ENCODE results near the gene ZNF277. TPM values are rescaled to one million over a fixed set of nuclear protein-coding genes. Genes with fewer than 3 reads are reported as not detected.

Gene ZNF277
- total RNA-seq, 1 experiment from 2014 or later = 23.3 TPM

DNA sequence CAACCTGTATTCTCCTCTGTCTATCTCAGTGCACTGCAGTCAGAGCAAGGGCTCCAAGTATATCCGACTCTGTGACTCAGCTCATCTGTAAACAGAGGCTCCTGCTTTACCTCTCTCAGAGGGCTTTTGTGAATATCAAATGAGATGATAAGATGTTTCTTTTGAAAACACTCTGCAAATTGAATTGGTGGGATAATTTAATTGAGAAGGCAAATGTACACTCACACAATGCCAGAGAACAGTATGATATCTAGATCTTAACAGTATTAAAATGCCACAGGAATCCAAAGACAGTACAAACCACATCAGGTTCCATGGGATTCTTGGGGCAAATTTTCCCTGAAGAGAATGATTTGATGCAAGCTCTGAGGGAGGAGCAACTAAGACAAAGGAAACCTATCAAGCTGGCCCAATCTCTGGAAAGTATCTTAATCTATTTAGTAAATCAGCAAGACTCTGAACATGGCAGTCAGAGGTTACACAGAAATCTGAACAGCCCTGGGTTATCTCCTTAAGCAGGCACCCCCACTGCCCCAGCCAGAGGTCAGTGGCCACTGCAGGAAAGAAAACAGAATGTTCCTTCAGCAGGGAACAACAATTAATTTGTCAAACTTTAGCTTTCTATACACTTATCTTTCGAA is 46.2 kb upstream of the ZNF277 start:
- no peaks in the 10 kb centered on the region for H4K20me1 ChIP-seq (ENCODE audit: insufficient read depth)
- H3K9me2 ChIP-seq (ENCODE audit: insufficient read depth) = 0 out of 2 replicates have a peak, but pooled peaks cover 2% of the 10 kb centered on the region
- H3K4me3 ChIP-seq = no peak overlapping the region
- no peaks in the 10 kb centered on the region for H3K27me3 ChIP-seq (ENCODE audit: insufficient read depth, low read depth)
- CTCF ChIA-PET = interaction anchor here (0.7 kb wide), 1 partner anchor 13 kb away, joined by 3 read pairs; no protein-coding TSS in a partner anchor
- no peaks in the 10 kb centered on the region for H3K36me3 ChIP-seq (ENCODE audit: low read depth)
- H3K79me2 ChIP-seq (ENCODE audit: low read depth) = no peaks in the 10 kb centered on the region
- H3K9me3 ChIP-seq (ENCODE audit: insufficient read depth, low read depth) = no peaks in the 10 kb centered on the region
- peaks cover 18% of the 10 kb centered on the region for H3K4me1 ChIP-seq (replicated peaks; ENCODE audit: insufficient read depth)
- no peak for DNase-seq
- no peak overlapping the region for H3K27ac ChIP-seq
- H3K4me2 ChIP-seq = no peak overlapping the region
- H2AFZ ChIP-seq = no peak overlapping the region
- no TSS peak for BruUV-seq (replicated peaks)
- POLR2A ChIA-PET (ENCODE audit: unreplicated experiment) = no interaction called here
- TF ChIP-seq, protein P1, sequence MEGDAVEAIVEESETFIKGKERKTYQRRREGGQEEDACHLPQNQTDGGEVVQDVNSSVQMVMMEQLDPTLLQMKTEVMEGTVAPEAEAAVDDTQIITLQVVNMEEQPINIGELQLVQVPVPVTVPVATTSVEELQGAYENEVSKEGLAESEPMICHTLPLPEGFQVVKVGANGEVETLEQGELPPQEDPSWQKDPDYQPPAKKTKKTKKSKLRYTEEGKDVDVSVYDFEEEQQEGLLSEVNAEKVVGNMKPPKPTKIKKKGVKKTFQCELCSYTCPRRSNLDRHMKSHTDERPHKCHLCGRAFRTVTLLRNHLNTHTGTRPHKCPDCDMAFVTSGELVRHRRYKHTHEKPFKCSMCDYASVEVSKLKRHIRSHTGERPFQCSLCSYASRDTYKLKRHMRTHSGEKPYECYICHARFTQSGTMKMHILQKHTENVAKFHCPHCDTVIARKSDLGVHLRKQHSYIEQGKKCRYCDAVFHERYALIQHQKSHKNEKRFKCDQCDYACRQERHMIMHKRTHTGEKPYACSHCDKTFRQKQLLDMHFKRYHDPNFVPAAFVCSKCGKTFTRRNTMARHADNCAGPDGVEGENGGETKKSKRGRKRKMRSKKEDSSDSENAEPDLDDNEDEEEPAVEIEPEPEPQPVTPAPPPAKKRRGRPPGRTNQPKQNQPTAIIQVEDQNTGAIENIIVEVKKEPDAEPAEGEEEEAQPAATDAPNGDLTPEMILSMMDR (conservative IDR thresholded peaks at IDR 0.05) = no peak
- TF ChIP-seq EZH2 (IDR thresholded peaks at IDR 0.05; ENCODE audit: low read depth) = no peak
- no peaks in the 10 kb centered on the region for H3F3A ChIP-seq (ENCODE audit: insufficient read depth, low read depth)
- intact Hi-C loops (cut with micrococcal nuclease; ENCODE audit: unreplicated experiment) = no loop called here

DNA sequence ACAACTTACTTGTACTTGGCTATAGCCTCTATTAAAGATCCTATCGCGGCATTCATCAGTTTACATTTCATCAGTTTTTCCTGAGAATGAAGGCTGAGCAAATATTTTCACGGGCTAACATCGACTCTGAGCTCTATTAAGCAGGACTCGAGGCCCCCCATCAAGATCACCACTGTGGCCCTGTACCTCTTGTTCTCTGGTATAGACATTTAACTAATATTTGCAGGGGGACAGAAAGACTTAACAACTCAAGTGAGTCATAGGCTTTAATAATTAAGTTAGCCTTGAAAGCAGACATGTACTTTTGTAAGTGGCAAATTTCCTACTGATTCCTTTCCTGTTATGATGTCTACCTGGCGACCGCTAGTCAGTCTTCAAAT is 45.7 kb upstream of the ZNF277 start:
- no peak for DNase-seq
- Histone ChIP-seq H3K4me1 (replicated peaks; ENCODE audit: insufficient read depth) (peaks cover 18% of the 10 kb centered on the region), H3F3A (ENCODE audit: insufficient read depth, low read depth) (no peaks in the 10 kb centered on the region), H3K4me3 (no peak overlapping the region), H3K4me2 (no peak overlapping the region), H3K36me3 (ENCODE audit: low read depth) (no peaks in the 10 kb centered on the region), H3K27ac (no peak overlapping the region), H2AFZ (no peak overlapping the region), H3K9me2 (ENCODE audit: insufficient read depth) (no peaks in the 10 kb centered on the region), H3K9me3 (ENCODE audit: insufficient read depth, low read depth) (no peaks in the 10 kb centered on the region), H4K20me1 (ENCODE audit: insufficient read depth) (no peaks in the 10 kb centered on the region), H3K27me3 (ENCODE audit: insufficient read depth, low read depth) (no peaks in the 10 kb centered on the region), H3K79me2 (ENCODE audit: low read depth) (no peaks in the 10 kb centered on the region)
- BruUV-seq (replicated peaks) = no TSS peak
- intact Hi-C loops (cut with micrococcal nuclease; ENCODE audit: unreplicated experiment) = no loop called here
- TF ChIP-seq, protein P1 (conservative IDR thresholded peaks at IDR 0.05) = no peak
- TF ChIP-seq EZH2 (IDR thresholded peaks at IDR 0.05; ENCODE audit: low read depth) = no peak
- CTCF ChIA-PET = interaction anchor here (0.7 kb wide), 1 partner anchor 14 kb away, joined by 3 read pairs; no protein-coding TSS in a partner anchor
- POLR2A ChIA-PET (ENCODE audit: unreplicated experiment) = no interaction called here

DNA sequence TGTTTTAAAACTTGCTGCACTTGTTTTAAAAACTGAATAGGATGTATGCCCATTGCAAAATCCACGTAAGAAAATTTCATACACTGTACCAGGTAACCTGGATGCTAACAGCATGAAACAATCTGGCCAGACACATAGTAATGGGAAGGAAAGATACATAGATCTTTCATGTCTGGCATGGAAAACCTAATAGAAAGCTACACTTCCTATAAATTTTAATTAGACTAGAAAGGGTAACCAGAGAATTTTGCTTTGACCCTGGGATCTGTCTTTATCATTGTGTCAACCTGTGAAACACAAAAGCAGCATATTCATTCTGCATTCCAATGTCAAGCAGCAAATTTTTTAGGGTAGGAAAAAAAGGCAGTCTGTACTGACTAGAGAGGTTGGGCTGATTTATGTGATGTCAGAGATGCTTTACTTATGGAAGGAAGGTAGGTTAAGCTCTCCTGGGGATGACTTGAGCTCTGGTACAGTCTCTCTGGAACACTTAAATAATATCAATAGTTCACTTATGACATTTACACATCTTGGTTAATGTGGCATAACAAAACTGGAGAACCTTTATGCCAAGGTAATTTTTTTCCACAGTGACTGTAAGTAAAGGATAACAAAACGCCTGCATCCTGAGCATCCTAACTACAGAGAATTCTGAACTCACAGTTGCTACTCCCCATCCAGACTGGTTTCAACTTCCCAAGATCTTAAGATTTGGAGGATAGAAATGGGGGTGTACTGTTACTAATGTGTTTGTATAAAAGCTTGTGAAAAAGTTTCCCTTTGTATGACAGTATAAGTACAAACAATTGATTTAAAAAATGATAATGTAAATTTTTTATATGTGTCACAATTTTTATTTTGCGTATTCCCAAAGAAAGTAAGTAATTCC is 45.0 kb upstream of the ZNF277 start:
- no peak for TF ChIP-seq EZH2 (IDR thresholded peaks at IDR 0.05; ENCODE audit: low read depth)
- TF ChIP-seq, protein P1 (conservative IDR thresholded peaks at IDR 0.05) = no peak
- no peak for DNase-seq
- no peaks in the 10 kb centered on the region for H3K79me2 ChIP-seq (ENCODE audit: low read depth)
- intact Hi-C loops (cut with micrococcal nuclease; ENCODE audit: unreplicated experiment) = no loop called here
- H4K20me1 ChIP-seq (ENCODE audit: insufficient read depth) = no peaks in the 10 kb centered on the region
- no peak overlapping the region for H2AFZ ChIP-seq
- H3K27me3 ChIP-seq (ENCODE audit: insufficient read depth, low read depth) = no peaks in the 10 kb centered on the region
- no peaks in the 10 kb centered on the region for H3K9me2 ChIP-seq (ENCODE audit: insufficient read depth)
- H3K4me1 ChIP-seq (replicated peaks; ENCODE audit: insufficient read depth) = peaks cover 18% of the 10 kb centered on the region
- no peak overlapping the region for H3K4me2 ChIP-seq
- ChIA-PET POLR2A (ENCODE audit: unreplicated experiment) (no interaction called here), CTCF (no interaction called here)
- H3K36me3 ChIP-seq (ENCODE audit: low read depth) = no peaks in the 10 kb centered on the region
- no peak overlapping the region for H3K27ac ChIP-seq
- H3K9me3 ChIP-seq (ENCODE audit: insufficient read depth, low read depth) = no peaks in the 10 kb centered on the region
- no TSS peak for BruUV-seq (replicated peaks)
- no peak overlapping the region for H3K4me3 ChIP-seq
- no peaks in the 10 kb centered on the region for H3F3A ChIP-seq (ENCODE audit: insufficient read depth, low read depth)
